ENCODE measurements around the gene MIPEP. TPM values are rescaled to one million over a fixed set of nuclear protein-coding genes. Genes with fewer than 3 reads are reported as not detected.
"Not testable (repeated sequence)": the region's sequence is repeated elsewhere in the genome, so short reads cannot be mapped to it uniquely, and the experiment has no call there.

The MIPEP gene
- 25.7 and 41.6 TPM in 2 replicates for total RNA-seq (2014; rRNA removed; shearing (Covaris generic))

GRCh38 chr13:23888658-23889614 is at the start of gene MIPEP:
TSS of gene MIPEP (minus strand) at chr13:23889400. CDS start at chr13:23889320, 80 bp downstream.
- DNase-seq (ENCODE audit: low spot score): peak; percentile 88

DNA sequence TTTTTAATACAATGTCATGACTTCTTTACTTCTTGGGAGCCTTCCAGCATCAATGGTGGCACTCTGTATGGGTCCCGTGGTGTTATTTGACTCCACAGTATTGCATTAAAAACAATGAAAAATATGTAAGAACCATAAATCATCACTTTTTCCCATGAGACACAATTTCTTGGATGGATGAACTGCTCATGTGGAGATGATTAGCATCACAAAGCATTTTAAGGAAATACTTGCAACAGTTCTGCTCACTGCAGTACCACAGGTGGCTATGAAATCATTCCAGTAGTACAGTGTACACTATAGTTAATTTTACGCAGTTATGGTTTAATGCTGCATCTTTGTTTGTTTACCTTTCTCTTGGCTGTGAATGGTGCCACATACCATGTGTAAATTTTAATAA is 45.3 kb upstream of the MIPEP start:
- DNase-seq (ENCODE audit: low spot score): no peak

DNA sequence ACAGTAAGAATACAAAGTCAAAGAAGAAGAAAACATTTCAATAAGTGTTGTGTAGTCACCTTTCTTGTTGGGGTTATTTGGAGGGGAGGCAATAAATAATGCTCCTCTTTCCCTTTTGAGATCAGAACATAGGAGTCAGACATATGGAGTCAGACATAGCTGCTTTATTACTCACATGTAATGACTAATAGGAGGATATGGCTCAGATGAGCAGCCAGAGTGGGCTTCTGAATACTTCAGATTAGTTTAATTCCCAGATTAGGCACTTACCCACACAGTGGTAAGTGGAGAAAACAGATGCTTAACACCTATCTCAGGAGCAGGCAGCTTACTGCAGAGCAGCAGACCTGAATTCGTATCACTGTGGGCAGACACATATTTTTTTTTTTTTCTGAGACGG is 39.8 kb upstream of the MIPEP start:
- peak; percentile 75 for DNase-seq (ENCODE audit: low spot score)

DNA sequence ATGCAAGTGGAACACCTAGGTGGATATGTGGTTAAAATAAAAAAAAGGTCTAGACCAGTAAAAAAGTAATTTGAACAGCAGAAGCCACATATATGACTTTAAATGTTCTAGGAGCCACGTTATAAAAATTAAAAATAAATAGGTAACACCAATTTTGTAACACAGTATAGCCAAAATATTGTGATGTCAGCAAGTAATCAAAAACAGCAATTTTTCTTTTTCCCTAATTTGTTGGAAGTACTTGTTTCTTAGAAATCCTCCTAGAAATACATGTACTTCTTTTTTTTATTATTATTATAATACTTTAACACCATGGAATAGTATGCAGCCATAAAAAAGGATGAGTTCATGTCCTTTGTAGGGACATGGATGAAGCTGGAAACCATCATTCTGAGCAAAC is 33.8 kb upstream of the MIPEP start:
- DNase-seq (ENCODE audit: low spot score): no peak

DNA sequence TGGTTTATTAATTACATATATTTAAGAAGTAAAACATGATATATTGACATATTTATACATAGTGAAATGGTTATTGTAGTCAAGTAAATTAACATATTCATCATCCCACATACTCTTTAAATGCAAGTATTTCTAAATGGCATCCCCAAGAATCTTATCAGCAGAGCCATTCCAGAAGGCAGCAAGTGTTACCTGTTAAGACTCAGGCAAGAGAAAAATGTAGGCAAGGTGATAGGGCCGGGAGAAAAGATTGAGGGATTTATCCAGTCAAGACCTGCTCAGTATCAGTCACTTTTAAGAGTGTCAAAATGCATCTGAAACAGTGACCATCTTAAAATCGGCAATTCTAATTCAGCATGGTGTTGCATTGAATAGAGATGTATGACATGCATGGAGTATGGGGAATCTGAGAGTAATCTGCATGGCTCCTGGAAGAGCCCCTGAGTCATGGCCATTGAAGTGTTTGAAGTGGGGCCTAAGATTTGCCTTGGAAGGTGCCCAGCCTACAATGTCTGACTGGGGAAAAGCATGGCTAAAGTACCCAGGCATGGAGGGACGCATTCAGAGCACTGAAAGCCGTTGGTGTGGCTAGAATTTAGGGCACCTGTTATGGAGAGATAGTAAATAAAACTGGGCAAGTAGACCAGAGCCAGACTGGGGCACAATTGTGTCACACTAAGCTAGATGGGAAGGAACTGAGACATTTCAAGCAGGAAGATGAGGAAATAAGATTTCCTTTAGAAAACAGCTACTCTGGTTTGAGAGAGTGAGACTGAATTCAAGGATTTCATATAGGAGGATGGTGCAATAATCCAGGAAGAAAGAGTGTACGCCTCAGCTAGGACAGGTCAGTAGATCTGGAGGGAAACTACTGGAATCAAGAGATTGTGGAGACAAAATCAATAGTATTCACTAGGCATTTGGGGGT is 33.1 kb upstream of the MIPEP start:
- DNase-seq (ENCODE audit: low spot score): no peak

DNA sequence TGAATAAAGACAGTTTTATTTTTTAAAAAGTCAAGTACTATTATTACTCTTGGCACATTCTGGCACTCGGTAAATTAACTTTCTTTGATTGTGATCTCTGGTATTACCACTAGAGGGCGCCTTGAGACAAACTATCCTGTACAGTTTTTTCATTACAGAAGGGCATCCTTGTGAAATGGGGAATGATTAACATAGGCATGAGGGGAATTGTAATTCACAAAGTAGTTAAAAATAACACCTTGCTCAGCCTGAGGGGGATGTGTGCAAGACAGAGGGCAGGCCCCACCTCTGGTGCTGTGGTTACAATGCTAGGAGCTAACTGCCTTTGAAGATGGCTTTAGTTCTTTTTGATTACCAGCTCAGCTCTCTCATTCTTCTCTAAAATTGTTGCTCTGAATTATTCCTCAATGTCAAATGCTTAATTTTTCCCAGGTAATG is 32.3 kb upstream of the MIPEP start:
- peak; percentile 40 for DNase-seq (ENCODE audit: low spot score)

DNA sequence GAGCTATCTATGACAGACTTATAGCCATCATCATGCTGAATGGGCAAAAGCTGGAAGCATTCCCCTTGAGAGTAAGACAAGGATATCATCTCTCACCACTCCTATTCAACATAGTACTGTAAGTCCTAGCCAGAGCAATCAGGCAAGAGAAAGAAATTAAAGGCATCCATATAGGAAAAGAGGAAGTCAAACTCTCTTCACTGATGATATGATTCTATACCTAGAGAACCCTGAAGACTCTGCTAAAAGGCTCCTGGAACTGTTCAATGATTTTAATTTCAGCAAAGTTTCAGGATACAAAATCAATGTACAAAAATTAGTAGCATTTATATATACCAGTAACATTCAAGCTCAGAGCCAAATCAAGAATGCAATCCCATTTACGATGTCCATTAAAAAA is 29.8 kb upstream of the MIPEP start:
- DNase-seq (ENCODE audit: low spot score): no peak

DNA sequence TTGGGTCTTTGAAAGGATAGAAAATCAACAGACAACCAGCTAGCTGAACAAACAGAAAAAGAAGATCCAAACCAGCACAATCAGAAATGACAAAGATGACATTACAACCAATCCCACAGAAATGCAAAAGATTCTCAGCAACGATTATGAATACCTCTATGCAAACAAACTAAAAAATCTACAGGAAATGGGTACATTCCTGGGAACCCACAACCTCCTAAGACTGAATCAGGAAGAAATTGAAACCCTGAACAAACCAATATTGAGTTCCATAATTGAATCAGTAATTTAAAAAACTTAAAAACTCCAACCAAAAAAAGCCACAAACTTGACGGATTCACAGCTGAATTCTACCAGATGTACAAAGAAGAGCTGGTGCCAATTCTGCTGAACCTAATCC is 29.0 kb upstream of the MIPEP start:
- DNase-seq (ENCODE audit: low spot score): no peak

DNA sequence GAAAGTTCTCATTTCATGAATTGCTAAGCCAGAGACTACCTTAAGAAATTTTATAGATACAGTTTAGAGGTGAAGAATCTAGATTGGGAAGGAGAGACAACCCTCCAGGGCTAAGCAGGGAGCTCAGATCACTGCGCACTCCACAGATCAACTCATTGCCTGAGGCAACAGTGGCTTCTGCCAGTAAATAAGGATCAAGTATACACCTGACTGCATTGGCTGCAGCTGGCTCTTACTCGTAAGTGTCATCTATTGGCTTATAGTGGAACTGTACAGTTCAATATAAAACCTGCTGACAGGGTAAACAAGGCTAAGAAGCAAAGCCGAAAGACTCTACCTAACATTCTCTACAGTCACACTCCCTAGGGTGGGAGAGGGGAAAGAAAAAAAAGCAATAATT is 26.1 kb upstream of the MIPEP start:
- DNase-seq (ENCODE audit: low spot score): no peak

DNA sequence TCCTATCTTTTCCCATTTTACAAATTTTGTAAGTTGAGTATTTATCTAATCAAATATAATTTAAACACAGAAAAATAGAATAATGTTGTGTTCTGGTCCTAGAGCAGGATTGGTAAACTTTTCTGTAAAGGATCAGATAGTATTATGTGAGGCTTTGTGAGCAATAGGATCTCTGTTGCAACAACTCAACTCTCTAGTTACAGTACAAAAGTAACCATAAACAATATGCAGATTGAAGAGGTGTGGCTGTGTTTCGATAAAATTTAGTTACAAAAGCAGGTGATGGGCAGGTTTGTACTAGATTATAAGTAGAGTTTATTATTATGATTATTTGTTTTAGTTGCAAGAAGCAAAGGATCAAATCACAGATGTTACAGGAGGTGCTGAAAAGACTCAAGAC is 23.3 kb upstream of the MIPEP start:
- no peak for DNase-seq (ENCODE audit: low spot score)

DNA sequence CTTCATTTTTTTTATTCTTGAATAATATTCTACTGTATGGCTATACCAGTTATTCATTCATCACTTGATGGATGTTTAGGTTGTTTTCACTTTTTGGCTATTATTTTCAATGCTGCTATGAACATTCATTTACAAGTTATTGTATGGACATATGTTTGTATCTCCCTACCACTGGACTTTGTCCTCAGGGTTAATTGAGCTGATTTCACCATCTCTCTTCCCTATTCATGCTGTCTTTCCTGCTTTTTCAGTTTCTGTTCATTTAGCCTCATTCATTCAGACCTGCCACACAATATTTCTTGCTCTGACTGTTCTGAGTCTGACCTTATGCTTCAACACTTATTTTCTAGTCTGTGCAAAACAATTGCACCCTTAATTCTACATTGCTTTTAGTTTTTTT is 20.4 kb upstream of the MIPEP start:
- DNase-seq (ENCODE audit: low spot score): no peak

- DNase-seq (ENCODE audit: low spot score): no peak
Observed at GRCh38 chr13:23905766-23906165, 16.6 kb upstream of the MIPEP start.

- no peak for DNase-seq (ENCODE audit: low spot score)
Observed at GRCh38 chr13:23903906-23904280, 14.7 kb upstream of the MIPEP start.

DNA sequence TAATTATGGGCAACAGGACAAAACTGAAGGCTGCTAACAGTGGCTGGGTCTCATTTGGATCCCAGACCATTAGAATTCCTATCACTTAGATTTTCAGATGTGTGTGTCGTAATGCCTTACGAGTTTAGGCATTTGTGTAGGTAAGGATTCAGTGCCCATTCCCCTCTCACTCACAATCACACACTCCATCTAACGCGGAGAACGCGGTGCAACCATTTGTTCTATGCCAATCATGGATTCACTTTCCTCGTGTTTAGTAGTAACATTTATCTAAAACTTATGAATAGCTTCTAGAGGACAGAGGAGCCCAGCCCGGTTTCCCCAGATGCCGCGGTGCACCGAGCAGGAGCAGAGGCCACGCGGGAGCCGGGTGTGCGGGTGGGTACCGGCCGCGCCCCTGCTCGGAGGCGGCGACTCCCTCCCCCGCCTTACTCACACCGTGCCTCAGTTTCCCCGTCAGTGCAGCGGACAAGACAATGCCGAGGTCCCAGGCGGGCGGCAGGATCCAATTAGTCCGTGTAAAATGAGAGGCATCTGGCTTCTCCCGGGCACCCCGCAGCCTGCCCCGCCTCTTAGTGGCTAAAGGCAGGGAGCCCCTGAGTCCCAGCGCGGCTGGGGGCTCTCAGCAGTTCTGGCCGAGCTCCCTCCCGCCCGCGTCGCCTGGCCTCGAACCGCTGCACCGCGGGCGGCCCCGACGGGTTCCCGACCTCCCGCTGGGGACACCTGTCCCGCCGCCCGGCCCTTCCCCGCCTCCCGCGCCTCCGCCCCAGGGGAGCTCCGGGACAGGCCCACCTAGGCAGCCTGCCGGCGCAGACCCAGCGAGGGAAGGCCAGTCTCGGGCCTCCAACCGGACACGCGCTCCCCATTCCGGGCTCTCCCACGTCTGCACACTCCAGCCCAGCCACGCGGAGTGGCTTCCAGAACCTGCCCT is 14.0 kb upstream of the MIPEP start:
- DNase-seq (ENCODE audit: low spot score): no peak

DNA sequence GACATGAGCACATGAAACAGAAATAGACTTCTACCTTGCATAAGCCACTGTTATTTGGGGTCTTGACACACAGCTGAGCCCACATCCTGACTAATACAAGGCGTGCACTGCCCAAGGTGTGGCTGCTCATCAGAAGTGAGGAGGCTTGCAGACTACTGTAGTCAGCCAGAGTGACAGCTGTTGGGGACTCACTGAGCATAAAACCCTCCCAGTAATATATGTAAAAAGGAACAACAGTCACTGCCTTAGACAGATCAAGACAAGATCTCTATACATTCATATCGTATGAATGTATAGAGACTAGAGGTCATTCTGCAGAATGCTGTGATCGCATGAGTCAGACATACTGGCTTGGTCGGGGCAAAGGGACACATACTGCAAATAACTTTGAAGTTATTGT is 12.2 kb upstream of the MIPEP start:
- DNase-seq (ENCODE audit: low spot score): no peak

DNA sequence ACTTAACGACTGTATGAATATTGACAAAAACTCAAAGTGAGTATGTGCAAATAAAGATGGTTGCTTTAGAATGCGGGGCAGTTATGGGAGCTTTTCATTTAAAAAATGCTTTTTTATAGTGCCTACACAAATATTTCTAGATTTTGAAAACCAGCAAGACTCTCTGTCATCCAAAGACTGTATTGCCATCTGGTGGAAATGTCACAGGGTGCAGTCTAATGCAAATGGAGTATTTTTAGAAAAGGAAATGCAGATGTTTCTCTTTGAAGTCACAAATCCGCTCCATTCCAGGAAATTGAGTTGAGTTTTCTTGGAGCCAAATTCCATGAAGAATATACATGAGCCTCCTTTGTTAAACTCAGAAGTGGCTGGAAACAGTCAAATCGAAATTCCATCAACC is 10.4 kb upstream of the MIPEP start:
- peak; percentile 24 for DNase-seq (ENCODE audit: low spot score)

DNA sequence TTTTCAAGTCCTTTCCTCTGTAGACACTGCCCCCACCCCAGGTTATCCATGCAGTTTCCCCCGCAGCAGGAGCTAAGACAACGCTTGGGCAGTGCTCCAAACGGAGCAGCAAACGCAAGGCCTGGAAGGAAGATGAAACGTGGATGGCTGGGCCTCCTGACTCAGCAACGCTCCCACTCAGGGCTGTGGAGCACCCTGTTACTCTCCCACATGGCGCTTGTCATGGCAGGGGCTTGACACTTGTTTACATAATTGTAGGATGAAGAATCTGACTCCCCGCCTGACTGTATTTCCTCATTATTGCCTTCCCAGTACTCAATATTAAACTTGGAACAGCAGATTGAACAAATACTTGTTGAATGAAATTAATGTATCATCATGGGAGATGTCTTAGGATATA is 8.9 kb upstream of the MIPEP start:
- DNase-seq (ENCODE audit: low spot score): no peak

- not testable (repeated sequence) for DNase-seq (ENCODE audit: low spot score)
Observed at GRCh38 chr13:23897452-23897919, 8.3 kb upstream of the MIPEP start, which contains the start of gene C1QTNF9B. TSS of gene C1QTNF9B (minus strand) at chr13:23897502.

DNA sequence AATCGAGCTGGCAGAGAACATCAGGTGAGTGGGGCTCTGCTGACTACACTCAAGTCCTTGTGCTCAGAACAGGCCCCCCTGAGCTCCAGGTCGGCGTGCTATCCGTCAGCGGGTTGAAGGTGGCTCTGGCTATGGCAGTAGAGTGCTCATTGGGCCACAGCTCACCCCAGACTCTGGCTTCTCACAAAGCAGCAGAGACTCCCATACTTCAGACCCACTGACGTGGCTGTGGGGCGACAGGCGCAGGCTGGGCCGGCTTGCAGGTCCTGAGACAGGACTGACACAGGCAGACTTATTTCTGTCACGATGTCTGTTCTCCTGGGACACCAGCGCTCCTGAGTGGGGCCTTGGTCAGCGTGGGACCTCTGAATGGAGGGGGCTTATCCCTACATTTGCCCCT is 5.5 kb upstream of the MIPEP start:
- not testable (repeated sequence) for DNase-seq (ENCODE audit: low spot score)

GRCh38 chr13:23893791-23894190 is 4.6 kb upstream of the MIPEP start:
- DNase-seq (ENCODE audit: low spot score): not testable (repeated sequence)
